ENCODE results near the gene CDH13.

CDH13 gene

GRCh38 chr16:83602761-83603722 lies 976.3 kb downstream of the CDH13 start:
- DNase-seq: no peak

DNA sequence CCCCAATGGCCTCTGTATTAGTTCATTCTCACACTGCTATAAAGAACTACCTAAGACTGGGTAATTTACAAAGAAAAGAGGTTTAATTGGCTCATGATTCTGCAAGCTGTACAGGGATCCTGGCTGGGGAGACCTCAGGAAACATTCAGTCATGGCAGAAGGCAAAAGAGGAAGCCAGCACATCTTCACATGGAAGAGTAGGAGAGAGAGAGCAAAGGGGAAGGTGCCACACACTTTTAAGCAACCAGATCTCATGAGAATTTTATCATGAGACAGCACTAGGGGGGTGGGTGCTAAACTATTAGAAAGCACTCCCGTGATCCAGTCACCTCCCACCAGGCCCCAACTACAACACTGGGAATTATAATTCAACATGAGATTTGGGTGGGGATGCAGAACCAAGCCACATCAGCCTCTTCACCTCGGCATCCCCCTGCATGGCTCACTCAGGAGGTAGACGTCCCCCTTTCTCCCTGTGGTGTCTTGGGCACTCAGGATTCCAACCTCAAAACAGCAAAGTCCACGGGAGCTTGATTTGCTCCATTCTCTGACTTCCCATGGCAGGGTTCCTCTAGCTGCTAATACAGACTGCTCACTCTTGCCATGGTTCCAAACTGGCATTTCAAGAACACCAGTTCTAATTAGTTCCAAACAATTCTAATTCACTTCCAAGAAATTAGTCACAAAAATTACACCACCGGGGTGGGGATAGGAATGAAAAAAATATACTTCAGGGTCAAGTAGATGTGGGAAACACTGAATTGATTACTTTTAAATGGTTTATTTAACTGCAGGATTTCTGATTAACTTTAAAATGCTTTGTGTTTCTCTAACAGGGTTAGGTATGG lies 977.2 kb downstream of the CDH13 start:
- no peak for DNase-seq

GRCh38 chr16:83606486-83607030 lies 979.8 kb downstream of the CDH13 start:
- DNase-seq: no peak

DNA sequence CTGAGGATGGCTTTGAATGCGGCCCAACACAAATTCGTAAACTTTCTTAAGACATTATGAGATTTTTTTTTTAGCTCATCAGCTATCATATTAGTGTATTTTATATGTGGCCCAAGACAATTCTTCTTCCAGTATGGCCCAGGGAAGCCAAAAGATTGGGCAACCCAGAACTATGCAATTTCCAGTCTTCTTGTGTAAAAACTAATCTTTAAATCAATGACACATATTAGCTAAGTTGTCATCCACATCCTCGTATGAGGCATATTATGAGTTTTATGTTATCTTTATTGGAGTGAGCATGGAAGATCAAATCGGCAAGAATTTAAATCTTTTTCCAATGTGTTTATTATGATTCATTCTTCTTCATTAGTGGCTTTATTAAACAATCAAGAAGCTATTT lies 982.4 kb downstream of the CDH13 start:
- no peak for DNase-seq

- DNase-seq: no peak
Measured at GRCh38 chr16:83615141-83615952, 988.6 kb downstream of the CDH13 start.

DNA sequence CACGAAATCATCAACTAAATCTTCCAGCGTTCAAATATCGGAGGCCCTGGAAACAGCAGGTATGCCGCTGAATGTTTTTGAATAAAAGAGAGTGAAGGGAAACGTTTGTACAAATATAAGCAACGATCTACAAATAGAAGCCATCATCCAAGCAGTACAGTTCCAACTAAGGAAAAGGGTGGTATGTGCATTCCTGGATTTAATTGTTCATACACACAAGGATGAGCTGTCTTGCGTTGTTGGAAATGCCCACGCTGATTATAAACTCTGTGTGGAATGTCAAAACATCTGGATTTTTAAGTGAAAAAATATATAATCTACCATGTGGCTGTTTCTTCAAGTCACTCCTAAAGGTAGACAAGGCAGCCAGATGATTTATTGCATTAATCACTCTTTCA lies 989.2 kb downstream of the CDH13 start:
- no peak for DNase-seq

DNA sequence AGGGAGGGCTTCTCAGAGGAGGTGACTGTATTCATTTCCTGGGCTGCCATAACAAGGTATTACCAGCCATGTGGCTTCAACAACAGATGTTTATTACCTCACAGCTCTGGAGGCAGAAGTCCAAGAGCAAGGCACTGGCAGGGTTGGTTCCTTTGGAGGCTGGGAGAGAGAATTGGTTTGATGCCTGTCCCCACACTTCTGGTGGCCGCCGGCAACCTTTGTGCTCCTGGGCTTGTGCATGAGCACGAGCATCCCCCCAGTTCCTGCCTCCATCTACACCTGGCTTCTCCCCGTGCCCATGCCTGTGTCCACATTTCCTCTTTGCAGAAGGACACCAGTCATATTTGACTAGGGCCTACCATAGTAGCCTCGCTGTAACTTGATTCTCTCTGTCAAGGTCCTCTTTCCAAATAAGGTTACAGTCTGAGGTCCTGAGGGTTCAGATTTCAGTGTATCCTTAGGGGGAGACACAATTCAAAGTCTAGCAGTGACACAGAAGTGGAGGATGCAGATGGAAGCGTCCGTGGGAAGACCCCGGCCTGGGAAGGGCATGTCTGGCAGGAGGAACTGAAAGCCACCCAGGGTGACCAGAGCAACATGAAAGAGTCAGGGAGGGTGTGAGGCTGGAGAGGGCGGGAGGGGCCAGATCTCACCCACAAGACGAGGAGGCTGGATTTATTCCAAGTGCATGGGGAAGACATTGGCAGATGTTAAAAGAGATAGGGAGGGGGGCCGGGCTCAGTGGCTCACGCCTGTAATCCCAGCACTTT lies 992.8 kb downstream of the CDH13 start:
- no peak for DNase-seq

DNA sequence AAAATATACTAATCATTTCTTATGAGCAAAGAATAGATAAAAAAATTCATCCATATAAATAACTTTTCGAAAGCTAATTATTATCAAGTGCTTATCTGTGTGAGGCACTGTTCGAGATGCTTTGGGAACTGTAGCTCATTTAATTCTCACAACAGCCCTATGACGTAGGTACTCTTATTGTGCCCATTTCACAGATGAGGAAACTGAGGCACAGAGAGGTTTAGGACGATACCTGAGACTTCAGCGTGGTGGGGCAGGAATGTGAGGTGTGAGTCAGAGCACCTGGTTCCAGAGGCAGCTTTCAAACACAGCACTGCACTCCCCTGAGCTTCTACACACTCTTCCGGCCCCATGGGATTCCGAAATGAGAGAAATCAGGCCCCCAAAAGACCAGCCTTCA lies 995.2 kb downstream of the CDH13 start:
- no peak for DNase-seq

DNA sequence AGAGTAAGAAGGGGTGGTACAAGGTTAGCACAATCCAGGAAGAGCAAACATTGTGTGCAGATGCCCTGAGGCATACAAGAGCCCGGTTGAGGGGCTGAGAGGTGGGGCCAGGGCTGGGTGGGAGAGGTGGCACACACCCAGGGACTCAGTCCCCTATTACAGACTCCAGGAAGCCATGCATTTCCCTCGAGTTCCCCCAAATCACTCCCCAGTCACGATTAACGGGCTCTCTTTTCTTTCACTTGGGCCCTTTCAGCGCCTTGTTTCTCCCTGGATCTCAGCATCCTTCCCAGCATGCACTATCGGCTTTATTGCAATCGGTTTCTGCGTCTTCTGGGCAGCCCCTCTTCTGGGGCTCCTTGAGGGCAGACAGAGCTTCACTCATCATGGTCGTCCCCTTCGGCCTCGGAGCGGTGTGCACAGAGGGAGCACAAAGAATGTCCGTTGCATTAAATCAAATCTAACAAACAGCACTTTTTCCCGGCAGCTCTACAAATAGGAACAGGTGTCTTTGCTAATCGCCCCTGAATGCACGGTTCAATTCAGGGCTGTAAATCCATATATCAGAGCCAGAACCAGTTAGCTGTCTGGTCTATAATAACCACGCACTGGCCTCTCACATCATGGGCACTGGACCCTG lies 996.4 kb downstream of the CDH13 start:
- DNase-seq: no peak

- no peak for DNase-seq
Measured at GRCh38 chr16:83623892-83624291, 997.1 kb downstream of the CDH13 start.

DNA sequence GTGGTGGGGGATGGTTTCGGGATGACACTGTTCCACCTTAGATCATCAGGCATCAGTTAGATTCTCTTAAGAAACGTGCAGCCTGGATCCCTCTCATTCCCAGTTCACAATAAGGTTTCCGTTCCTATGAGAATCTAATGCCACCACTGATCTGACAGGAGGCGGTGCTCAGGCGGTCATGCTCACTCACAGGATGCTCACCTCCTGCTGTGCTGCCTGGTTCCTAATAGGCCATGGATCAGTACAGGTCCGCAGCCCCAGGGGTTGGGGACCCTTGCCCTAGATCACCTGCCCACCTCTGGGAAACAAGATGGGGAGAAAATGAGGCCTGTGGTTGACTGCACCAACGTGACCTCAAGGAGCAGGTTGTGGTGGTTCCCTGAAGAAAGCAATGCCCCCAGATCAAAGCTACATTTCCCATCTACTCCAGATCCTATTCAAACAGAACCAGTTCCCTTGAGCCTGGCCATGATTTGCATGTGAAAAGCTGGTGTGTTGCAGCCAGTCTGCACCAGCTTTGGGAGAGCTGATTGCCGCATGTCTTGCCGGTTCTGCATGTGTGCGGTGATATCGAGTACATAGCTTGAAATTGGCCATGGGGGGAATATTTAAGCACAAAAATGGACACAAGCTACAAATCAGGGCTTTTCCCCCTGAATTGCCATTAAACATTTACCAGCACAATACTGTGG lies 997.8 kb downstream of the CDH13 start:
- no peak for DNase-seq

- no peak for DNase-seq
Measured at GRCh38 chr16:83626204-83626603, 999.4 kb downstream of the CDH13 start.

DNA sequence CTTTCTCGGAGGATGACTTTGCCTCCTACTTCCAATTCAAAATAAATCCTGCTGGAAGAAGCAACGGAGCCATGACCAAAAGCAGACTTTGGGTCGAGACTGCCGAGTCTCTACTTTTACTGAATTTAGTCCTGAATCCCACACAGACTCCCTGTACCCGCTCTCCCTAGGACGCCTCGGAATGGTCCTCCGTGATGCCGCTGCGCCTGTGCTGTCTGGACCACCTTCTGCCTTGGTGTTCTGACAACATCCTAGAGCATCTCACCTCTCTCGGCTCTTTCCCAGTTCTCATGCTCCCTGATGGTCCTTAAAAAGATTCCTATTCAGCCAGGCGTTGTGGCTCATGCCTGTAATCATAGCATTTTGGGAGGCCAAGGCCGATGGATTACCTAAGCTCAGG lies 999.9 kb downstream of the CDH13 start:
- no peak for DNase-seq

DNA sequence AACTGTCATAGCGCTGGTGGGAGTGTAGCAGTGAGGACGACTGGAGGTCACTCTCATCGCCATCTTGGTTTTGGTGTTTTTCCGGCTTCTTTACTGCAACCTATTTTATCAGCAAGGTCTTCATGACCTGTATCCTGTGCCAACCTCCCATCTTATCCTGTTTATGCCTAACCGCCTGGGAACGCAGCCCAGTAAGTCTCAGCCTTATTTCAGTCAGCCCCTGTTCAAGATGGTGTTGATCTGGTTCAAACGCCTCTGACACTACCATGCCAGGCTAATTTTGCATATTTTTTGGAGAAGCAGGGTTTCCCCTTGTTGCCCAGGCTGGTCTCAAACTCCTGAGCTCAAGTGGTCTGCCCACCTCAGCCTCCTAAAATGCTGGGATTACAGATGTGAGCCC lies 1001.2 kb downstream of the CDH13 start:
- DNase-seq: no peak

GRCh38 chr16:83629426-83629825 lies 1002.7 kb downstream of the CDH13 start:
- no peak for DNase-seq

- no peak for DNase-seq
Measured at GRCh38 chr16:83629836-83630235, 1003.1 kb downstream of the CDH13 start.

DNA sequence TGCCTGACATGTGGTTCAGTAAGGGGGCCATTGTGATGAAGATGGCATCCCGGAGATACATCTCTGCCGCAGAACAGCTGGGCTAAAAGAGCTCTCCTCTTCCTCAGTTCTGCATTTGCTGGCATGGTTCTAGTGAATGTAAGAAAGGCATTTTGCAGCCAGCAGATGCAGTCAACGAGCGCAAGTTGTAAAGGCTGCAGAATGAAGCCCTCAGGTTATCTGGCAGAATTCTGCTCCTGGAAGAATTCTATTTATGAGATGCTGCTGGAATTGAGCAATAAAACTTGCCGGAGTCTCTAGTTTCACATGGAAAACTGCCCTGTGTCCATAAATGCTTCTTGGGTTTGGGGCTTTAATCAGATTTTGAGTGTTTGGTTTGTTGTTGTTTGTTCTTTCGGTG lies 1004.2 kb downstream of the CDH13 start:
- no peak for DNase-seq

DNA sequence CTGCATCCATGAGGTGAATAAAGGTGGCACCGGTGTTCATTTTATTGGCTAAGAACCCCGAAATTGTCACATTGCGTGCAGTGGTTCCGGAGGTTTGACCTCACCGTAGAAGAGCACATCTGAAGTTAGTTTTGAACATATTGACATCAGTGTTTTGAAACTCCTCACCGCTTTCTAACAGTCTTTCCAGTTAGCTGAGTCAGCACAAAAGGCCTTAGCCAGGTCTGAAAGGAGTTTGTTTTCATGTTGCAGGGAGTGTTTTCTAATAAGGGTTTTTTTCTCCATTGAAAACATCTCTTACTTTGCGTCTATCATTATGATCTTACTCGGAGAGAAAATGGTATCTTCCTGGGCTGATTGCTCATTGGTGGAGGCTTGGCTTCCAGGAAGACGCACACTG lies 1006.5 kb downstream of the CDH13 start:
- no peak for DNase-seq

DNA sequence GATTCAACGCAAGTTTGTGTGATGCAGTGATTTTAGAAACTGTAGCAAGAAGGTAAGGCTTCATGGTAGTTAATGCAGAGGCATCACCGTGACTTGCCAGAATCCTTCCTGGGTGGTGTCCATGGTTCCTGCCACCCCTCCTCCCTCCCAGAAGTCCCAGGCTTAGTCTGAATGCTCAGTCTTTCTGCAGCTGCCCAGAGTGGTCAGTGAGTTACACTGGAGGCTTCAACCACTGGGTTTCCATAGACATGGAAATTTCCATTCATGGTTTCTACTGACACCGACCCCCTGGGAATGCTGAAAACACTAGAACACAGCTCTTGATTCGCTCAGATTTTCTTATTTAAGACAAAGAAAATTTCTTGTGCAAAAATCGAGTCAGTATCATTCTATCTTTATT lies 1021.6 kb downstream of the CDH13 start:
- DNase-seq: no peak

DNA sequence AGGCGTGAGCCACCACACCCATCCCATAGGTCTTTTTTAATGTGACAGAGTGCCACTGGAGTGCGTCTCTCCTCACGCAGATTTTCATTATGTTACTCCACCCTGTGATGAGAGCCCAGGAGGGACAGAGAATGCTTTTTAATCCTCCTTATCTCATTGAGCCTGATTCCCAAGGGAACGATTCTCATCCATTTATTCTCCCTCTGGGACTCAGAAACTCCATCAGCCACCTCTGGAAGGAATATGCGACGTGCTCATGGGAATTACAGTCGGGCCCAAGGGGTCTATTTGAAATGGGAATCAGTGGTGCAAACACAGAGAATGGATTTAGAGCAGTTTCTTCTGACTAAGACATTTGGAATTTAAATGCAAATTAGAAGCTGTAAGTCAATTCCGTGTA lies 1025.1 kb downstream of the CDH13 start:
- no peak for DNase-seq

DNA sequence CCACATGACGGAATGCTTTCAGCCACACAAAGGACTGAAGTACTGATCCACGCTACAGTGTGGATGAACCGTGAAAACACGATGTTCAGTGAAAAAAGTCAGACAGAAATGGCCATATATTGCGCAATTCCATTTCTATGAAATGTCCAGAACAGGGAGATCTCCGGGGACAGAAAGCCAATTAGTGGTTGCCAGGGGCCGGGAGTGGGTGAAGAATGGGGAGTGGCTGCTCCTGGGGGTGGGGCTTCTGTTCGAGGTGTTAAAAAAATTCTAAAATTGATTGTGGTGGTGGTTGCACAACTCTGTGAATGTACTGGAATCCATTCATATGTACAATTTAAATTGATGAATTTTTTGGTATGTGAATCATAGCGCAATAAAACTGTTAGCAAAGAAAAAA lies 1026.2 kb downstream of the CDH13 start:
- no peak for DNase-seq
